Colon (tissue), 2 donors: ENCODE measurements around the gene DRC7.
"Not testable (repeated sequence)": the region's sequence is repeated elsewhere in the genome, so short reads cannot be mapped to it uniquely, and the experiment has no call there.

ENCODE experiments used
- FAIRE-seq: peaks from 2 replicates; lab custom pipeline; 2012; peaks lifted over from hg19 to GRCh38; lab: Jason Lieb, UNC
- donor health status: control.
- donor health status: control.

DRC7 gene

GRCh38 chr16:57720142-57720575 lies 25.6 kb downstream of the DRC7 start:
- FAIRE-seq, result no peak

GRCh38 chr16:57721356-57722209 lies 27.0 kb downstream of the DRC7 start:
- FAIRE-seq, result no peak

- no peak for FAIRE-seq
Measured at GRCh38 chr16:57722210-57722499, 27.5 kb downstream of the DRC7 start.

- no peak for FAIRE-seq
Measured at GRCh38 chr16:57722651-57723050, 28.0 kb downstream of the DRC7 start.

- no peak for FAIRE-seq
Measured at GRCh38 chr16:57723170-57723569, 28.6 kb downstream of the DRC7 start.

- FAIRE-seq, result no peak
Measured at GRCh38 chr16:57724531-57724930, 29.9 kb downstream of the DRC7 start.

GRCh38 chr16:57725151-57725550 lies 30.5 kb downstream of the DRC7 start:
- FAIRE-seq, result no peak

- FAIRE-seq, result no peak
Measured at GRCh38 chr16:57725554-57725953, 30.9 kb downstream of the DRC7 start.

- FAIRE-seq, result no peak
Measured at GRCh38 chr16:57725976-57726375, 31.4 kb downstream of the DRC7 start.

GRCh38 chr16:57726433-57726947 lies 31.9 kb downstream of the DRC7 start:
- no peak for FAIRE-seq

GRCh38 chr16:57727610-57728009 lies 33.0 kb downstream of the DRC7 start:
- no peak for FAIRE-seq

GRCh38 chr16:57728336-57729181 lies 34.0 kb downstream of the DRC7 start:
- no peak for FAIRE-seq

- no peak for FAIRE-seq
Measured at GRCh38 chr16:57729182-57729484, 34.5 kb downstream of the DRC7 start.

- not testable (repeated sequence) for FAIRE-seq
Measured at GRCh38 chr16:57729852-57730251, 35.2 kb downstream of the DRC7 start.

GRCh38 chr16:57730771-57731730 lies 36.4 kb downstream of the DRC7 start:
- no peak for FAIRE-seq

- no peak for FAIRE-seq
Measured at GRCh38 chr16:57732037-57732436, 37.4 kb downstream of the DRC7 start.

- no peak for FAIRE-seq
Measured at GRCh38 chr16:57732714-57733113, 38.1 kb downstream of the DRC7 start.

- no peak for FAIRE-seq
Measured at GRCh38 chr16:57734308-57734924, 39.8 kb downstream of the DRC7 start.

- FAIRE-seq, result peak; percentile 99
Measured at GRCh38 chr16:57734925-57735754, 40.5 kb downstream of the DRC7 start.

- no peak for FAIRE-seq
Measured at GRCh38 chr16:57735755-57736418, 41.3 kb downstream of the DRC7 start, which contains the start of gene KATNB1. Gene KATNB1 (plus strand): TSS chr16:57735770. CDS start chr16:57737244, 1,474 bp downstream.
